ENCODE data around the gene RFLNA. TPM values are rescaled to one million over a fixed set of nuclear protein-coding genes. Genes with fewer than 3 reads are reported as not detected.

The RFLNA gene
- total RNA-seq, 1 donor from 2014 or later, result 1.0 TPM

GRCh38 chr12:124305776-124306685 lies 11.1 kb downstream of the RFLNA start:
- DNase-seq, result no peak

GRCh38 chr12:124306686-124307555 lies 12.0 kb downstream of the RFLNA start:
- Histone ChIP-seq H3K27me3 (no peaks in the 10 kb centered on the region), H3K36me3 (no peaks in the 10 kb centered on the region), H3K4me3 (no peak overlapping the region), H3K27ac (no peak overlapping the region), H3K9me3 (no peaks in the 10 kb centered on the region), H3K4me1 (no peaks in the 10 kb centered on the region)
- TF ChIP-seq CTCF (IDR thresholded peaks at IDR 0.05), result no peak
- no peak for ATAC-seq
- DNase-seq, result no peak
- intact Hi-C loops (cut with DNase I), result no loop called here

More at GRCh38 chr12:124305776-124306685, 11.1 kb downstream of the RFLNA start:
- H3K9me3 ChIP-seq, result no peaks in the 10 kb centered on the region
- no peaks in the 10 kb centered on the region for H3K36me3 ChIP-seq
- H3K4me3 ChIP-seq, result no peak overlapping the region
- no peaks in the 10 kb centered on the region for H3K4me1 ChIP-seq
- no peak for TF ChIP-seq CTCF (IDR thresholded peaks at IDR 0.05)
- no peaks in the 10 kb centered on the region for H3K27me3 ChIP-seq
- no peak overlapping the region for H3K27ac ChIP-seq
- intact Hi-C loops (cut with DNase I), result no loop called here
- no peak for ATAC-seq

- Histone ChIP-seq H3K27me3 (no peaks in the 10 kb centered on the region), H3K9me3 (no peaks in the 10 kb centered on the region), H3K4me3 (no peak overlapping the region), H3K36me3 (no peaks in the 10 kb centered on the region), H3K4me1 (no peaks in the 10 kb centered on the region), H3K27ac (no peak overlapping the region)
- intact Hi-C loops (cut with DNase I), result no loop called here
- DNase-seq (no peak), ATAC-seq (no peak)
- no peak for TF ChIP-seq CTCF (IDR thresholded peaks at IDR 0.05)
These were observed 12.6 kb downstream of the RFLNA start for GRCh38 chr12:124307556-124307825.

- intact Hi-C loops (cut with DNase I), result no loop called here
- DNase-seq (no peak), ATAC-seq (no peak)
- Histone ChIP-seq H3K27me3 (no peaks in the 10 kb centered on the region), H3K4me1 (no peaks in the 10 kb centered on the region), H3K9me3 (no peaks in the 10 kb centered on the region), H3K4me3 (no peak overlapping the region), H3K27ac (no peak overlapping the region), H3K36me3 (no peaks in the 10 kb centered on the region)
- TF ChIP-seq CTCF (IDR thresholded peaks at IDR 0.05), result no peak
These were observed 13.8 kb downstream of the RFLNA start for GRCh38 chr12:124308741-124309140.

- no peak for ATAC-seq
- DNase-seq, result no peak
- no peaks in the 10 kb centered on the region for H3K4me1 ChIP-seq
- TF ChIP-seq CTCF (IDR thresholded peaks at IDR 0.05), result no peak
- no peaks in the 10 kb centered on the region for H3K9me3 ChIP-seq
- no peaks in the 10 kb centered on the region for H3K36me3 ChIP-seq
- intact Hi-C loops (cut with DNase I), result no loop called here
- H3K27me3 ChIP-seq, result no peaks in the 10 kb centered on the region
- no peak overlapping the region for H3K4me3 ChIP-seq
- no peak overlapping the region for H3K27ac ChIP-seq
These were observed 14.3 kb downstream of the RFLNA start for GRCh38 chr12:124309231-124309630.
